Inflammatory macrophage (primary cell): Measurements from ENCODE around the gene CDR2.
"Not testable (repeated sequence)": the region's sequence is repeated elsewhere in the genome, so short reads cannot be mapped to it uniquely, and the experiment has no call there.

ENCODE experiments used
- DNase-seq, 2 donors: peaks; one replicate each; pipeline ENCODE4 v3.0.0-alpha.2; 2020 to 2022

Gene CDR2

GRCh38 chr16:22375963-22376640 lies 1.7 kb upstream of the CDR2 start:
- DNase-seq = peak in 1 of 2 donors; percentile 21

GRCh38 chr16:22375117-22375962 lies 921 bp upstream of the CDR2 start:
- DNase-seq = no peak

- peak in 1 of 2 donors; percentile 36 for DNase-seq
These were observed 633 bp downstream of the CDR2 start for GRCh38 chr16:22373662-22374310.

GRCh38 chr16:22372882-22373661 lies 1.3 kb downstream of the CDR2 start:
- DNase-seq = no peak

- no peak for DNase-seq
These were observed 4.2 kb downstream of the CDR2 start for GRCh38 chr16:22370038-22370820.

- DNase-seq = peak in 1 of 2 donors; percentile 48
These were observed 5.1 kb downstream of the CDR2 start for GRCh38 chr16:22369221-22369811.

GRCh38 chr16:22368200-22368826 lies 6.1 kb downstream of the CDR2 start:
- DNase-seq = not testable (repeated sequence)

GRCh38 chr16:22366889-22367288 lies 7.5 kb downstream of the CDR2 start:
- no peak for DNase-seq

- DNase-seq = no peak
These were observed 8.0 kb downstream of the CDR2 start for GRCh38 chr16:22366371-22366770.

GRCh38 chr16:22364241-22364640 lies 10.2 kb downstream of the CDR2 start:
- peak; percentile 60 to 72 for DNase-seq

GRCh38 chr16:22360963-22361659 lies 13.3 kb downstream of the CDR2 start:
- no peak for DNase-seq

GRCh38 chr16:22359679-22360078 lies 14.7 kb downstream of the CDR2 start:
- no peak for DNase-seq

- DNase-seq = no peak
These were observed 16.4 kb downstream of the CDR2 start for GRCh38 chr16:22358000-22358399.

- no peak for DNase-seq
These were observed 16.8 kb downstream of the CDR2 start for GRCh38 chr16:22357635-22357971.

GRCh38 chr16:22356930-22357634 lies 17.3 kb downstream of the CDR2 start:
- no peak for DNase-seq

GRCh38 chr16:22355487-22355908 lies 18.9 kb downstream of the CDR2 start:
- peak; percentile 40 to 70 for DNase-seq

- peak in 1 of 2 donors; percentile 19 for DNase-seq
These were observed 20.4 kb downstream of the CDR2 start for GRCh38 chr16:22353933-22354541.

GRCh38 chr16:22353191-22353919 lies 21.1 kb downstream of the CDR2 start:
- peak; percentile 87 to 88 for DNase-seq
